CD4-positive, alpha-beta T cell treated with Interleukin-12 subunit alpha and Interleukin-12 subunit beta, for 1 hour (primary cell): ENCODE results near the gene AGMAT.
"Not testable (repeated sequence)": the region's sequence is repeated elsewhere in the genome, so short reads cannot be mapped to it uniquely, and the experiment has no call there.

Experiments
- DNase-seq: peaks from one replicate; pipeline ENCODE4 v3.0.0-alpha.2; 2020

The AGMAT gene

GRCh38 chr1:15610167-15610566 lies 25.3 kb upstream of the AGMAT start:
- DNase-seq = no peak

- no peak for DNase-seq
These were observed 24.8 kb upstream of the AGMAT start for GRCh38 chr1:15609631-15610030.

GRCh38 chr1:15605398-15606383 lies 20.8 kb upstream of the AGMAT start:
- no peak for DNase-seq

GRCh38 chr1:15604400-15604799 lies 19.5 kb upstream of the AGMAT start:
- not testable (repeated sequence) for DNase-seq

GRCh38 chr1:15603966-15604282 lies 19.1 kb upstream of the AGMAT start:
- not testable (repeated sequence) for DNase-seq

GRCh38 chr1:15603050-15603965 lies 18.5 kb upstream of the AGMAT start:
- DNase-seq = peak; percentile 93

GRCh38 chr1:15598436-15598835 lies 13.6 kb upstream of the AGMAT start:
- DNase-seq = no peak

GRCh38 chr1:15595809-15596617 lies 11.2 kb upstream of the AGMAT start:
- no peak for DNase-seq

GRCh38 chr1:15592285-15592684 lies 7.4 kb upstream of the AGMAT start:
- no peak for DNase-seq

- DNase-seq = no peak
These were observed 1.7 kb downstream of the AGMAT start for GRCh38 chr1:15583016-15583706.

- no peak for DNase-seq
These were observed 5.2 kb downstream of the AGMAT start for GRCh38 chr1:15579683-15580047.

GRCh38 chr1:15578921-15579682 lies 5.7 kb downstream of the AGMAT start:
- DNase-seq = peak; percentile 51

GRCh38 chr1:15577691-15578090 lies 7.2 kb downstream of the AGMAT start:
- DNase-seq = peak; percentile 8

- no peak for DNase-seq
These were observed 9.2 kb downstream of the AGMAT start for GRCh38 chr1:15575549-15576150.

- DNase-seq = no peak
These were observed 10.1 kb downstream of the AGMAT start for GRCh38 chr1:15574741-15575140.

GRCh38 chr1:15573477-15573876 lies 11.4 kb downstream of the AGMAT start:
- DNase-seq = no peak

- no peak for DNase-seq
These were observed 13.6 kb downstream of the AGMAT start for GRCh38 chr1:15571266-15571665.

- no peak for DNase-seq
These were observed 14.0 kb downstream of the AGMAT start for GRCh38 chr1:15570861-15571260.

GRCh38 chr1:15568387-15569073 lies 16.3 kb downstream of the AGMAT start:
- no peak for DNase-seq

GRCh38 chr1:15559189-15559810 lies 25.6 kb downstream of the AGMAT start:
- DNase-seq = no peak
